Upper lobe of right lung (tissue), 1 donor: ENCODE results near the gene ZRANB3. TPM values are rescaled to one million over a fixed set of nuclear protein-coding genes. Genes with fewer than 3 reads are reported as not detected.

Experiments
- ATAC-seq: fragments of 200-7000 bp; cut with Tn5 transposase; one replicate; pipeline ENCODE4 v1.9.1; 2020; ENCODE audit warnings: mild to moderate bottlenecking, moderate library complexity
- DNase-seq: peaks from one replicate; pipeline ENCODE4 v3.0.0-alpha.2; 2020
- H3K27ac ChIP-seq: fragments of 200-600 bp; one replicate; pipeline ENCODE4 v1.8.0; 2022
- H3K27me3 ChIP-seq: fragments of 200-600 bp; one replicate; pipeline ENCODE4 v1.8.0; 2022; ENCODE audit warnings: mild to moderate bottlenecking
- H3K36me3 ChIP-seq: fragments of 200-600 bp; one replicate; pipeline ENCODE4 v1.8.0; 2022
- H3K4me1 ChIP-seq: fragments of 200-600 bp; one replicate; pipeline ENCODE4 v1.8.0; 2022
- H3K4me3 ChIP-seq: fragments of 200-600 bp; one replicate; pipeline ENCODE4 v1.8.0; 2022; ENCODE audit warnings: mild to moderate bottlenecking
- H3K9me3 ChIP-seq: fragments of 200-600 bp; one replicate; pipeline ENCODE4 v1.8.0; 2022
- intact Hi-C: fragments of 100-400 bp; cut with DNase I; formaldehyde crosslinking; loops from one replicate; pipeline ENCODE4 v1.11.0; 2022
- total RNA-seq: library from RNA; stranded (reverse); fragmentation: NEBNext Ultra II Directional; extraction: Animal tissue kit (Norgen Biotek cat#: 25700); gene quantifications from one replicate; pipeline ENCODE4 v1.2.1, GENCODE V29; 2021
- TF ChIP-seq, protein P1 (sequence below): fragments of 200-600 bp; IDR thresholded peaks from one replicate; pipeline ENCODE4 v1.8.0; 2022; ENCODE audit warnings: antibody characterized with exemption
- donor health status: DM: no; HTN: yes; CAD: no; lungs with severe emphysema.

ZRANB3 gene
- total RNA-seq, 1 donor from 2014 or later, result 4.1 TPM

DNA sequence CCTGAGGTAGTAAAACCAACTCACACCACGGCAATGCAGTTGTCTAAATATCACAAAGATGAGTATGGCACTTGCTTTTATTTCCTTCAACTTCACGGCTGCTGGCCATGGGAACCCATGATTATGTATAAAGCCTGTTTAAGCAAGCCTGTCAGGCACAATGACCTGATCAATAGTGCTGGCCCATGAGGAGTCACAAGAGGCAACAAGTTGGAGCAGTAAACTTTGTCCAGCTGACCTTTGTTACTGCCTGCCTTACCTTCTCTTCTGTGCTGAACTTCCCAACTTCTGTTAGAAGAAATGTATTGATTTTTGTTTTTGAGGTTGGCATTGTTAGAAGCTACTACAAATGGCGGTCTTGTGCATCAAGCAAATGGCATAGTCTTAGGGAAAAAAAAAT, 327.1 kb downstream of the ZRANB3 start:
- no peak overlapping the region for H3K4me3 ChIP-seq
- no peak for DNase-seq
- ATAC-seq, result no peak
- no peak overlapping the region for H3K27ac ChIP-seq
- TF ChIP-seq, protein P1, sequence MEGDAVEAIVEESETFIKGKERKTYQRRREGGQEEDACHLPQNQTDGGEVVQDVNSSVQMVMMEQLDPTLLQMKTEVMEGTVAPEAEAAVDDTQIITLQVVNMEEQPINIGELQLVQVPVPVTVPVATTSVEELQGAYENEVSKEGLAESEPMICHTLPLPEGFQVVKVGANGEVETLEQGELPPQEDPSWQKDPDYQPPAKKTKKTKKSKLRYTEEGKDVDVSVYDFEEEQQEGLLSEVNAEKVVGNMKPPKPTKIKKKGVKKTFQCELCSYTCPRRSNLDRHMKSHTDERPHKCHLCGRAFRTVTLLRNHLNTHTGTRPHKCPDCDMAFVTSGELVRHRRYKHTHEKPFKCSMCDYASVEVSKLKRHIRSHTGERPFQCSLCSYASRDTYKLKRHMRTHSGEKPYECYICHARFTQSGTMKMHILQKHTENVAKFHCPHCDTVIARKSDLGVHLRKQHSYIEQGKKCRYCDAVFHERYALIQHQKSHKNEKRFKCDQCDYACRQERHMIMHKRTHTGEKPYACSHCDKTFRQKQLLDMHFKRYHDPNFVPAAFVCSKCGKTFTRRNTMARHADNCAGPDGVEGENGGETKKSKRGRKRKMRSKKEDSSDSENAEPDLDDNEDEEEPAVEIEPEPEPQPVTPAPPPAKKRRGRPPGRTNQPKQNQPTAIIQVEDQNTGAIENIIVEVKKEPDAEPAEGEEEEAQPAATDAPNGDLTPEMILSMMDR, result no peak
- H3K4me1 ChIP-seq, result no peaks in the 10 kb centered on the region
- no peaks in the 10 kb centered on the region for H3K27me3 ChIP-seq
- H3K36me3 ChIP-seq, result no peaks in the 10 kb centered on the region
- intact Hi-C loops, result no loop called here
- no peaks in the 10 kb centered on the region for H3K9me3 ChIP-seq

GRCh38 chr2:135202751-135203150, 328.3 kb downstream of the ZRANB3 start:
- TF ChIP-seq, protein P1, result no peak
- no peak overlapping the region for H3K4me3 ChIP-seq
- ATAC-seq (no peak), DNase-seq (no peak)
- intact Hi-C loops, result no loop called here
- H3K9me3 ChIP-seq, result no peaks in the 10 kb centered on the region
- no peak overlapping the region for H3K27ac ChIP-seq
- H3K4me1 ChIP-seq, result no peaks in the 10 kb centered on the region
- no peaks in the 10 kb centered on the region for H3K27me3 ChIP-seq
- H3K36me3 ChIP-seq, result no peaks in the 10 kb centered on the region

DNA sequence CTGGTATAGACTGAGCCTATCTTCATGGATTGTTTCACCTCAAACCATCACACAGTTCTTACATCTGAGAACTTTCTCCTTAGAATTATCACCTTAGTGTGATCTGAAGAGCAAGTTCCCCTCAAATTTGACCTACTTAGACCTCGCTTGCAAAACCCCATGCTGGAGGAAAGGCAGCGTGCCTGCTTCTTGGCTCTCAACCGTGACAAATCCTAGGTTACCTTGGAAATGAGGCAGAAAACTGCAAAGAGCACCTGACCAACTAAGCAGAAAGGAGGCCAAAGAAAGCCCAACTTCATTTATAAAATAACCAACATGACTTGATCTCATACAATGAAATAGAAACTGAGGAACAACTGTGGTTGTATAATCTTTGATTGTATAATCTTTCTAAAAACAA, 332.5 kb downstream of the ZRANB3 start:
- ATAC-seq (no peak), DNase-seq (no peak)
- no peaks in the 10 kb centered on the region for H3K27me3 ChIP-seq
- TF ChIP-seq, protein P1, result no peak
- intact Hi-C loops, result no loop called here
- H3K4me3 ChIP-seq, result no peak overlapping the region
- no peaks in the 10 kb centered on the region for H3K4me1 ChIP-seq
- no peak overlapping the region for H3K27ac ChIP-seq
- no peaks in the 10 kb centered on the region for H3K9me3 ChIP-seq
- H3K36me3 ChIP-seq, result no peaks in the 10 kb centered on the region

- no peaks in the 10 kb centered on the region for H3K27me3 ChIP-seq
- no peak for ATAC-seq
- DNase-seq, result no peak
- H3K27ac ChIP-seq, result no peak overlapping the region
- no peaks in the 10 kb centered on the region for H3K36me3 ChIP-seq
- TF ChIP-seq, protein P1, result no peak
- no peaks in the 10 kb centered on the region for H3K4me1 ChIP-seq
- H3K9me3 ChIP-seq, result no peaks in the 10 kb centered on the region
- H3K4me3 ChIP-seq, result no peak overlapping the region
- intact Hi-C loops, result no loop called here
Measured at GRCh38 chr2:135190799-135191198, 340.2 kb downstream of the ZRANB3 start.

DNA sequence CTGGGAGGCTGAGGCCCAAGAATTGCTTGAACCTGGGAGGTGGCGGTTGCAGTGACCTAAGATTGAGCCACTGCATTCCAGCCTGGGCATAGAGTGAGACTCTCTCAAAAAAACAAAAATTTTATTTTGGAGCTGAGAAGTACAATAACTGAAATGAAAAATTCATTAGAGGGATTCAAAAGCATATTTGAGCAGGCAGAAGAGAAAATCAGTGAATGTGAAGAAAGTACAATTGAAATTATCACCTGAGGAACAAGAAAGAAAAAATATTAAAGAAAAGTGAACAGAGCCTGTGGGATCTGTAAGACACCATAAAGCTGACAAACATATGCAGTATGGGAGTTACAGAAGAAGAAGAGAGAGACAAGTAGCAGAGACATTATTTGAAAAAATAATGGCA, 341.9 kb downstream of the ZRANB3 start:
- H3K27ac ChIP-seq, result no peak overlapping the region
- H3K4me3 ChIP-seq, result no peak overlapping the region
- no peaks in the 10 kb centered on the region for H3K36me3 ChIP-seq
- TF ChIP-seq, protein P1, result no peak
- intact Hi-C loops, result no loop called here
- no peaks in the 10 kb centered on the region for H3K27me3 ChIP-seq
- H3K9me3 ChIP-seq, result no peaks in the 10 kb centered on the region
- DNase-seq, result no peak
- H3K4me1 ChIP-seq, result no peaks in the 10 kb centered on the region
- no peak for ATAC-seq

- ATAC-seq, result no peak
- no peaks in the 10 kb centered on the region for H3K36me3 ChIP-seq
- H3K4me1 ChIP-seq, result no peaks in the 10 kb centered on the region
- no peak for DNase-seq
- intact Hi-C loops, result no loop called here
- no peaks in the 10 kb centered on the region for H3K27me3 ChIP-seq
- H3K4me3 ChIP-seq, result no peak overlapping the region
- H3K9me3 ChIP-seq, result no peaks in the 10 kb centered on the region
- no peak overlapping the region for H3K27ac ChIP-seq
- TF ChIP-seq, protein P1, result no peak
Measured at GRCh38 chr2:135187270-135187669, 343.7 kb downstream of the ZRANB3 start.
